ENCODE measurements around the gene DGKQ.

- TF ChIP-seq CTCF (IDR thresholded peaks at IDR 0.05) (no peak), POLR2A (IDR thresholded peaks at IDR 0.05) (no peak)
These were observed 49.0 kb downstream of the DGKQ start for GRCh38 chr4:924107-925096.
